GM10266 (cell line): ENCODE data around the gene ACTG1.

Source experiments
- DNase-seq: peaks from one replicate; pipeline ENCODE4 v3.0.0; 2012; ENCODE audit errors: extremely low spot score
- TF ChIP-seq, protein P1 (sequence below): IDR thresholded peaks from 2 replicates; pipeline ENCODE4 v1.5.1; 2012; ENCODE audit warnings: mild to moderate bottlenecking, low read depth; ENCODE audit not compliant: control insufficient read depth, insufficient read depth; ENCODE audit errors: missing control alignments

ACTG1 gene

GRCh38 chr17:81488276-81488860 is 24.2 kb downstream of the ACTG1 start:
- no peak for DNase-seq
- TF ChIP-seq, protein P1, sequence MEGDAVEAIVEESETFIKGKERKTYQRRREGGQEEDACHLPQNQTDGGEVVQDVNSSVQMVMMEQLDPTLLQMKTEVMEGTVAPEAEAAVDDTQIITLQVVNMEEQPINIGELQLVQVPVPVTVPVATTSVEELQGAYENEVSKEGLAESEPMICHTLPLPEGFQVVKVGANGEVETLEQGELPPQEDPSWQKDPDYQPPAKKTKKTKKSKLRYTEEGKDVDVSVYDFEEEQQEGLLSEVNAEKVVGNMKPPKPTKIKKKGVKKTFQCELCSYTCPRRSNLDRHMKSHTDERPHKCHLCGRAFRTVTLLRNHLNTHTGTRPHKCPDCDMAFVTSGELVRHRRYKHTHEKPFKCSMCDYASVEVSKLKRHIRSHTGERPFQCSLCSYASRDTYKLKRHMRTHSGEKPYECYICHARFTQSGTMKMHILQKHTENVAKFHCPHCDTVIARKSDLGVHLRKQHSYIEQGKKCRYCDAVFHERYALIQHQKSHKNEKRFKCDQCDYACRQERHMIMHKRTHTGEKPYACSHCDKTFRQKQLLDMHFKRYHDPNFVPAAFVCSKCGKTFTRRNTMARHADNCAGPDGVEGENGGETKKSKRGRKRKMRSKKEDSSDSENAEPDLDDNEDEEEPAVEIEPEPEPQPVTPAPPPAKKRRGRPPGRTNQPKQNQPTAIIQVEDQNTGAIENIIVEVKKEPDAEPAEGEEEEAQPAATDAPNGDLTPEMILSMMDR = no peak

DNA sequence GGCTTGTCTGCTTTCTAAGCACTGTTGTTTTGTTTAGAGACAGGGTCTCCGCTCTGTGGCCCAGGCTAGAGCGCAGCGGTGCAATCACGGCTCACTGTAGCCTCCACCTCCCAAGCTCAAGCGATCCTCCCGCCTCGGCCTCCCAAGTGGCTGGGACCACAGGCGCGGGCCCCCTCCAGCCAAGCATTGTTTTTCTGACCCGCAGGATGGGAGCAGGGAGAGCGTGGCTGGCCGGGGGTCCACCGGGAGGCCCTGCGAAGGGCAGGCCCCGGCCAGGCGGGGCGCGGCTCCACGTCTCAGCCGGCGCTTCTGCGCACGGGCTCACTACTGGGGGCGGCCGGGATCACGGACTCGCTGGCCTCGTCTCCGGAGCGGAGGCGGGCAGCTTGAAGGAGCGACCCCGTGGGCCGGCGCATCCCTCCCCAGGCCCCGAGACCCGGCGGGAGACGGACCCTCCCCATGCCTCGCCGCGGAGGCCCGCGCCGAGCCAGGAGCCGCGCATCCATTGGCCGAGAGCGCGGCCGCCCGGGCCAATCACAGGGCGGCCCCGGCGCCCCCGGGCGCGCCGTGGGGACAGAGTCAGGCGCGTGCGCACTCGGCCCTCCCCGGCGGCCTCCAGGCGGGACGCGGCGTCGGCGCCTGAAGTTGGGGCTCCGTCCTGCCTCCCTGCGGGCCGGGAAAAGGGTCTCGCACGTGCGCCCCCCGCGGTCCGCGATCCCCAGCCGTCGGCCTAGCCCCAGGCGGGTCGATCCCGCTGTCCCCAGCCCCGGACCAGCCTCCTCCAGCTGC is 24.9 kb downstream of the ACTG1 start:
- peak; percentile 99 for DNase-seq
- TF ChIP-seq, protein P1 = no peak

GRCh38 chr17:81487089-81487486 is 25.5 kb downstream of the ACTG1 start:
- no peak for DNase-seq

DNA sequence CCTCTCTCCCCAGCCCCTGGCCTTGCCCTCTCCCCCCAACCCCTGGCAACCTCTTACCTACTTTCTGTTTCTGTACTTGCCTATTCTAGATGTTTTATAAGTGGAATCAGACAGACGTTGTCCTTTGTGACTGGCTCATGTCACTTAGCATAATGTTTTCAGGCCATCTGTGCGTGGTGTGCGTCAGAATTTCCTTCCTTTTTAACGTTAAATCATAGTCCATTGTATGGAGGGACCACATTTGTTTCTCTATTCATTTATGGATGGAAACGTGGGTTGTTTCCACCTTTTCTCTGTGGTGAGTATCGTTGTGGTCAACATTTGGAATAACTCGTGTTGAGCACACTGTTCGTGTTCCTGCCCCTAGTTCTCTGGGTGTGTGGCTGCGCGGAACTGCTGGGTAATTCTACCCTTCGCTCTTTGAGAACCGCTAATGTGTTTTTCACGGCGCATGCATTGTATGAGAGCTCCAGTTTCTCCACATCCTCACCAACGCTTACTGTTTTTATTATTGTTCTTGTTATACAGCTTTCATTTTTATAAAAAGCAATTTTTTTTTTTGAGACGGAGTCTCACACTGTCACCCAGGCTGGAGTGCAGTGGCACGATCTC is 26.3 kb downstream of the ACTG1 start:
- DNase-seq = no peak
- TF ChIP-seq, protein P1 = no peak

More at GRCh38 chr17:81487089-81487486, 25.5 kb downstream of the ACTG1 start:
- TF ChIP-seq, protein P1 = no peak

GRCh38 chr17:81484195-81484979 is 28.2 kb downstream of the ACTG1 start:
- TF ChIP-seq, protein P1 = peak; percentile 98
- peak; percentile 94 for DNase-seq

- TF ChIP-seq, protein P1 = no peak
- DNase-seq = no peak
Measured at GRCh38 chr17:81483862-81484194, 28.8 kb downstream of the ACTG1 start.
